Neural cell (in vitro differentiated cells): Measurements from ENCODE around the gene ZIC3. TPM values are rescaled to one million over a fixed set of nuclear protein-coding genes. Genes with fewer than 3 reads are reported as not detected.

Experiments
- H2AFZ ChIP-seq: fragments of 200-600, 300-800 bp; sonication (generic), shearing (Covaris generic); 2 replicates; pipeline ENCODE4 v1.6.0; 2014; ENCODE audit warnings: low read depth, mild to moderate bottlenecking, antibody characterized with exemption, low read length, moderate library complexity
- H3F3A ChIP-seq: fragments of 200-600 bp; shearing (Covaris generic); 2 replicates; pipeline ENCODE4 v1.6.1; 2016; ENCODE audit warnings: mild to moderate bottlenecking, moderate library complexity, mixed read lengths, antibody characterized with exemption, low read length; ENCODE audit not compliant: insufficient read depth, poor library complexity, severe bottlenecking
- H3K27ac ChIP-seq: fragments of 200-600, 300-800 bp; sonication (generic), shearing (Covaris generic); 2 replicates; pipeline ENCODE4 v1.5.1; 2014; ENCODE audit warnings: mild to moderate bottlenecking, low read length, moderate library complexity
- H3K27me3 ChIP-seq: fragments of 300-800, 200-600 bp; sonication (generic), shearing (Covaris generic); 2 replicates; pipeline ENCODE4 v1.6.0; 2014; ENCODE audit warnings: mild to moderate bottlenecking, low read depth, low read length, moderate library complexity; ENCODE audit not compliant: insufficient read depth
- H3K36me3 ChIP-seq: fragments of 300-800, 200-600 bp; sonication (generic), shearing (Covaris generic); 2 replicates; pipeline ENCODE4 v1.5.1; 2014; ENCODE audit warnings: mild to moderate bottlenecking, antibody characterized with exemption, low read length, moderate library complexity; ENCODE audit not compliant: insufficient read depth
- H3K4me2 ChIP-seq: fragments of 300-800, 200-600 bp; sonication (generic), shearing (Covaris generic); 2 replicates; pipeline ENCODE4 v1.6.0; 2014; ENCODE audit warnings: mild to moderate bottlenecking, low read length
- H3K4me3 ChIP-seq: fragments of 300-800, 200-600 bp; sonication (generic), shearing (Covaris generic); 2 replicates; pipeline ENCODE4 v1.5.1; 2014; ENCODE audit warnings: mild to moderate bottlenecking, low read length, moderate library complexity
- H3K79me2 ChIP-seq: fragments of 200-600 bp; shearing (Covaris generic); replicated peaks from 2 replicates; pipeline ENCODE4 v1.6.0; 2014; ENCODE audit warnings: mild to moderate bottlenecking, low read length, moderate library complexity; ENCODE audit not compliant: insufficient read depth
- H3K9ac ChIP-seq: fragments of 300-800, 200-600 bp; sonication (generic), shearing (Covaris generic); 2 replicates; pipeline ENCODE4 v1.6.1; 2016; ENCODE audit warnings: mild to moderate bottlenecking, low read length, mixed read lengths
- H3K9me2 ChIP-seq: fragments of 200-600 bp; shearing (Covaris generic); 2 replicates; pipeline ENCODE4 v1.6.1; 2016; ENCODE audit warnings: mild to moderate bottlenecking, low read length, mixed read lengths; ENCODE audit not compliant: insufficient read depth
- H3K9me3 ChIP-seq: fragments of 200-600, 300-800 bp; sonication (generic), shearing (Covaris generic); 2 replicates; pipeline ENCODE4 v1.6.1; 2016; ENCODE audit warnings: mild to moderate bottlenecking, mixed run types, low read length, moderate library complexity, mixed read lengths
- H4K20me1 ChIP-seq: fragments of 200-600 bp; shearing (Covaris generic); 2 replicates; pipeline ENCODE4 v1.6.1; 2016; ENCODE audit warnings: mild to moderate bottlenecking, mixed run types; ENCODE audit not compliant: insufficient read depth
- EP300 ChIP-seq: fragments of 450-650 bp; conservative IDR thresholded peaks from 2 replicates; pipeline ENCODE4 v1.6.1; 2014; ENCODE audit warnings: antibody characterized with exemption, mild to moderate bottlenecking, moderate library complexity; ENCODE audit not compliant: poor library complexity, severe bottlenecking
- EZH2 ChIP-seq: fragments of 200-600, 300-800 bp; shearing (Covaris generic), sonication (generic); IDR thresholded peaks from 2 replicates; pipeline ENCODE4 v1.6.1; 2014; ENCODE audit warnings: antibody characterized with exemption, low read length, borderline replicate concordance, mild to moderate bottlenecking; ENCODE audit not compliant: insufficient read depth, poor library complexity, severe bottlenecking
- MXI1 ChIP-seq: fragments of 450-650 bp; conservative IDR thresholded peaks from 2 replicates; pipeline ENCODE4 v1.6.1; 2014; ENCODE audit warnings: antibody characterized with exemption, mild to moderate bottlenecking; ENCODE audit not compliant: poor library complexity, severe bottlenecking
- POLR2AphosphoS5 ChIP-seq: IDR thresholded peaks from 2 replicates; pipeline ENCODE4 v1.6.1; 2012
- RAD21 ChIP-seq: fragments of 450-650 bp; conservative IDR thresholded peaks from 2 replicates; pipeline ENCODE4 v1.6.1; 2014; ENCODE audit warnings: antibody characterized with exemption, mild to moderate bottlenecking, moderate library complexity
- SMC3 ChIP-seq: fragments of 450-650 bp; conservative IDR thresholded peaks from 2 replicates; pipeline ENCODE4 v1.6.1; 2014; ENCODE audit warnings: antibody characterized with exemption, mild to moderate bottlenecking, moderate library complexity; ENCODE audit not compliant: poor library complexity
- TAF1 ChIP-seq: IDR thresholded peaks from 2 replicates; pipeline ENCODE4 v1.6.1; 2012; ENCODE audit warnings: low read depth
- polyA plus RNA-seq: library from polyadenylated mRNA; depleted of rRNA; stranded (reverse); fragments of >200 nt; gene quantifications from 2 replicates; pipeline ENCODE4 v1.2.3, GENCODE V29; 2014
- TF ChIP-seq, protein P1 (sequence below): fragments of 450-650 bp; IDR thresholded peaks from 2 replicates; pipeline ENCODE4 v1.5.1; 2014; ENCODE audit warnings: antibody characterized with exemption, mild to moderate bottlenecking, moderate library complexity; ENCODE audit not compliant: poor library complexity, severe bottlenecking
- TF ChIP-seq, protein P2 (sequence below): IDR thresholded peaks from 2 replicates; pipeline ENCODE4 v1.6.1; 2012; ENCODE audit warnings: borderline replicate concordance

Gene ZIC3
- polyA plus RNA-seq, 1 donor from 2014 or later = 6.6 TPM

DNA sequence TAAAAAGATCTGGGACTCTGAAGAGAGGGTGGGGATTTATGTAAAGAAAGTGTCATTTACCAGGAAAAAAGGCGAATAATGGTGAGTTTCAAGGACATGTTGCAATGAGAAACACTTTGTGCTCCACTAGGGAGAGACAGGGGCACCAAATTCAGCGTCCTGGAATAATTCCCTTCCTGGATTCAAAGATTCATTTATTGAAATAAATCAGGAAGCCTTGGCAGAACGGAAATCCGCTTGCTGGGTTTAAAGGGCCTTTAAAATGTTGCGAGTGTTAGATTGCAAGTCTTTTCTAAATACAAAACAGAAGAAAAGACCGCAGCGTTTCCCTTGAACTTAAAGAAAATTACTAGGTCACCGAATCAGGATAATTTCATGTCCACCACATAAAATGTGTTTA is 3.8 kb upstream of the ZIC3 start:
- no peak overlapping the region for H3K27ac ChIP-seq
- no peaks in the 10 kb centered on the region for H3K9me2 ChIP-seq
- TF ChIP-seq TAF1 (no peak), RAD21 (no peak), SMC3 (no peak), POLR2AphosphoS5 (no peak), EZH2 (no peak), EP300 (no peak), MXI1 (no peak)
- TF ChIP-seq, protein P1, sequence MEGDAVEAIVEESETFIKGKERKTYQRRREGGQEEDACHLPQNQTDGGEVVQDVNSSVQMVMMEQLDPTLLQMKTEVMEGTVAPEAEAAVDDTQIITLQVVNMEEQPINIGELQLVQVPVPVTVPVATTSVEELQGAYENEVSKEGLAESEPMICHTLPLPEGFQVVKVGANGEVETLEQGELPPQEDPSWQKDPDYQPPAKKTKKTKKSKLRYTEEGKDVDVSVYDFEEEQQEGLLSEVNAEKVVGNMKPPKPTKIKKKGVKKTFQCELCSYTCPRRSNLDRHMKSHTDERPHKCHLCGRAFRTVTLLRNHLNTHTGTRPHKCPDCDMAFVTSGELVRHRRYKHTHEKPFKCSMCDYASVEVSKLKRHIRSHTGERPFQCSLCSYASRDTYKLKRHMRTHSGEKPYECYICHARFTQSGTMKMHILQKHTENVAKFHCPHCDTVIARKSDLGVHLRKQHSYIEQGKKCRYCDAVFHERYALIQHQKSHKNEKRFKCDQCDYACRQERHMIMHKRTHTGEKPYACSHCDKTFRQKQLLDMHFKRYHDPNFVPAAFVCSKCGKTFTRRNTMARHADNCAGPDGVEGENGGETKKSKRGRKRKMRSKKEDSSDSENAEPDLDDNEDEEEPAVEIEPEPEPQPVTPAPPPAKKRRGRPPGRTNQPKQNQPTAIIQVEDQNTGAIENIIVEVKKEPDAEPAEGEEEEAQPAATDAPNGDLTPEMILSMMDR = no peak
- TF ChIP-seq, protein P2, sequence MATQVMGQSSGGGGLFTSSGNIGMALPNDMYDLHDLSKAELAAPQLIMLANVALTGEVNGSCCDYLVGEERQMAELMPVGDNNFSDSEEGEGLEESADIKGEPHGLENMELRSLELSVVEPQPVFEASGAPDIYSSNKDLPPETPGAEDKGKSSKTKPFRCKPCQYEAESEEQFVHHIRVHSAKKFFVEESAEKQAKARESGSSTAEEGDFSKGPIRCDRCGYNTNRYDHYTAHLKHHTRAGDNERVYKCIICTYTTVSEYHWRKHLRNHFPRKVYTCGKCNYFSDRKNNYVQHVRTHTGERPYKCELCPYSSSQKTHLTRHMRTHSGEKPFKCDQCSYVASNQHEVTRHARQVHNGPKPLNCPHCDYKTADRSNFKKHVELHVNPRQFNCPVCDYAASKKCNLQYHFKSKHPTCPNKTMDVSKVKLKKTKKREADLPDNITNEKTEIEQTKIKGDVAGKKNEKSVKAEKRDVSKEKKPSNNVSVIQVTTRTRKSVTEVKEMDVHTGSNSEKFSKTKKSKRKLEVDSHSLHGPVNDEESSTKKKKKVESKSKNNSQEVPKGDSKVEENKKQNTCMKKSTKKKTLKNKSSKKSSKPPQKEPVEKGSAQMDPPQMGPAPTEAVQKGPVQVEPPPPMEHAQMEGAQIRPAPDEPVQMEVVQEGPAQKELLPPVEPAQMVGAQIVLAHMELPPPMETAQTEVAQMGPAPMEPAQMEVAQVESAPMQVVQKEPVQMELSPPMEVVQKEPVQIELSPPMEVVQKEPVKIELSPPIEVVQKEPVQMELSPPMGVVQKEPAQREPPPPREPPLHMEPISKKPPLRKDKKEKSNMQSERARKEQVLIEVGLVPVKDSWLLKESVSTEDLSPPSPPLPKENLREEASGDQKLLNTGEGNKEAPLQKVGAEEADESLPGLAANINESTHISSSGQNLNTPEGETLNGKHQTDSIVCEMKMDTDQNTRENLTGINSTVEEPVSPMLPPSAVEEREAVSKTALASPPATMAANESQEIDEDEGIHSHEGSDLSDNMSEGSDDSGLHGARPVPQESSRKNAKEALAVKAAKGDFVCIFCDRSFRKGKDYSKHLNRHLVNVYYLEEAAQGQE = no peak
- H2AFZ ChIP-seq = no peak overlapping the region
- no peak overlapping the region for H3K9ac ChIP-seq
- H3K4me2 ChIP-seq = no peak overlapping the region
- no peak overlapping the region for H3K4me3 ChIP-seq
- no peaks in the 10 kb centered on the region for H4K20me1 ChIP-seq
- no peaks in the 10 kb centered on the region for H3K79me2 ChIP-seq
- no peaks in the 10 kb centered on the region for H3F3A ChIP-seq
- H3K9me3 ChIP-seq = no peaks in the 10 kb centered on the region
- no peaks in the 10 kb centered on the region for H3K36me3 ChIP-seq
- H3K27me3 ChIP-seq = peaks cover 54% of the 10 kb centered on the region

DNA sequence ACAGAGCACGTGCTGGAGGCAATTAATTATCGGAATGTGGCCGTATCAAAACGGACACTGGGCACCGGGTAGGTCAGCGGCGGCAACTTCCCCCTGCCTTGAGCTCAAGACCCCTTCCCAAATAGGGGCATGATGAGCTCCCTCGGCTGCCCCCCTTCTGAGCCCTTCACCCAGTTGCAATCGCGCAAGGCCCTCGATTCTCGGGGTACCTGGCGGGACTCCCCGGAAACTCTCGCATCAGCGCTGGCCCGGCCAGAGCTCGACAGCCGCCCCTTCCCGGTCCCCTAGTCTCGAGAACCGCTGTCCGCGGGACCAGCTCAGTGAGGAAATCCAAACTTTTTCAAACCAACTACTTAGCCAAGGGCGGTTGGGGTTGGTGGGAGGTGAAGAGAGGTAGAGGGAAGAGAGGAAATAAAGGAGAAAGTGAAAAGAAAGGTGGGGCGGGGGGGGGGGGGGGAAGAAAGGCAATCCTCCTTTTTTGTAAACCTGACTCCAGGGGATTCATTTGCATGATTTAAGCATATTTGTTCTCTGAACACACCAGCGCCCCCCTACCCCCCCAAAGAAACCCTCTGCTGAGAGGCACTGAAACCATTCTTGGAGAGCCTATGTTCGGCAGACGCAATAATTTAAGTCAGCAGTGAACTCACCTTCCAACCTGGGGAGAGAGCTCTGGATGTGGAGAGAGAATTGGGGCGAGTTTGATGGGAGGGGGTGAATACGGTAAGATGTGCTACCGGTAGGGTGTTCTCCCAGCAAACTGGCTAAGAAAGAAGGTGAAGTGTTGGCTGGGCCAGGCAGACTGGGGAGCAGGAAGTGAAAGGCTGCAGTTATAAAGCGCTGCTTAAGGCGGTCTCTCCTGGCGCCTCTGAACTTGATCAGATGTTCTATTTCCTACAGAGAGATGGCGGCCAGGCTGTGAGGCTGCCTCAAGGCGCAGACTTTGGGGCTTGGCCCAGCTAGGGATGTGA is 2.0 kb upstream of the ZIC3 start:
- H3K4me3 ChIP-seq = no peak overlapping the region
- no peaks in the 10 kb centered on the region for H3F3A ChIP-seq
- H3K9me2 ChIP-seq = no peaks in the 10 kb centered on the region
- TF ChIP-seq EP300 (no peak), SMC3 (no peak)
- TF ChIP-seq, protein P1 = no peak
- peaks cover 63% of the 10 kb centered on the region for H3K27me3 ChIP-seq
- H3K79me2 ChIP-seq = peaks cover 7% of the 10 kb centered on the region
- no peaks in the 10 kb centered on the region for H4K20me1 ChIP-seq
- H2AFZ ChIP-seq = no peak overlapping the region
- H3K9me3 ChIP-seq = no peaks in the 10 kb centered on the region
- H3K27ac ChIP-seq = no peak overlapping the region
- no peak overlapping the region for H3K4me2 ChIP-seq
- no peak overlapping the region for H3K9ac ChIP-seq
- H3K36me3 ChIP-seq = no peaks in the 10 kb centered on the region
